Measurements from ENCODE around the gene GHRHR. TPM values are rescaled to one million over a fixed set of nuclear protein-coding genes. Genes with fewer than 3 reads are reported as not detected.

Gene GHRHR
- total and polyA plus RNA-seq, 9 of the 15 experiments (the other 6 are each of a cell fraction or from before 2014, with no cell fraction given): not detected

DNA sequence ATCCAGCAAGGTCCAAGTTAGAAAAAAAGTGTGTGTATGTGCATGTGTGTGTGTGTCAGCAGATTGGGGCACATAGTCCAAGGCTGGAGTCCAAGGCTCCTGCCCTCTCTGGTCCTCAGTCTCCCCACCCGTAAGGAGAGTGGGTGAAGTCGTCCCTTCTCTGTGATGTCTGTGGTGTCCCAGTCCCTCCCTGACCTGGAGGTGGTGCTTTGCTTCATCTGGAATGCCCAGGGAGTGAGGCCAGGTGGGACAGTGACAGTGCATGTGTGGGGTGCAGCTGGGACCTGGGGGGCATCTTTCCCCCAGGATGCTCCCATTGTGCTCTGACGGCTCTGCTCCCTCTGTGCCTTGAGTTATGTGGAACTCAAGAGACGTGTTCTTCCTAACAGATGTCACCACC lies 34.1 kb upstream of the GHRHR start:
- no peak overlapping the region for H2AFZ ChIP-seq (ENCODE audit: low read depth, low read length)
- CTCF ChIA-PET (ENCODE audit: low intra/inter-chr PET ratio): interaction anchor here (0.6 kb wide), 1 partner anchor 9 kb away, joined by 5 read pairs; no protein-coding TSS in a partner anchor
- H3K27me3 ChIP-seq (ENCODE audit: control insufficient read depth in 2 of 2, insufficient read depth in 2 of 2, low read length in 2 of 2): no peaks in the 10 kb centered on the region
- in situ Hi-C loops (cut with MboI): no loop called here
- no peak overlapping the region for H3K4me2 ChIP-seq (ENCODE audit: insufficient read depth, low read length)
- WGBS (ENCODE audit: insufficient coverage, low coverage, missing lambda C conversion rate): 36% methylated on average over 4 of the region's 4 CpGs
- POLR2A ChIA-PET: interaction anchor here (1.5 kb wide), 1 partner anchor 9 kb away, joined by 5 read pairs; no protein-coding TSS in a partner anchor
- H3K4me3 ChIP-seq: no peak overlapping the region
- no peak overlapping the region for H3K27ac ChIP-seq (ENCODE audit: extremely low read depth, low read depth, low read length)
- BruUV-seq (replicated peaks): no TSS peak
- ATAC-seq (no peak), FAIRE-seq (no peak), DNase-seq (ENCODE audit: extremely low read depth in 1 of 4, low spot score in 3 of 4) (peak in 2 of 4 experiments; percentile 2 to 6)
- TF ChIP-seq FOXP1 (CRISPR knock-in tag; IDR thresholded peaks at IDR 0.05): no peak
- TF ChIP-seq RBBP5 (IDR thresholded peaks at IDR 0.05; ENCODE audit: borderline replicate concordance, insufficient read depth, low read length, poor library complexity, severe bottlenecking): no peak
- no peak for TF ChIP-seq COPS2 (conservative IDR thresholded peaks at IDR 0.05)
- no peaks in the 10 kb centered on the region for H3K9me3 ChIP-seq (replicated peaks; ENCODE audit: control insufficient read depth, insufficient read depth, low read depth, low read length)
- H4K20me1 ChIP-seq (replicated peaks; ENCODE audit: control insufficient read depth, insufficient read depth, low read length): no peaks in the 10 kb centered on the region
- intact Hi-C loops (cut with micrococcal nuclease): no loop called here
- no peaks in the 10 kb centered on the region for H3K79me2 ChIP-seq (ENCODE audit: control insufficient read depth, insufficient read depth, low read length)
- H3K9ac ChIP-seq (ENCODE audit: insufficient read depth in 1 of 2, low read depth in 2 of 2, low read length in 2 of 2): 0 out of 4 replicates have a peak overlapping the region, but pooled peaks of 1 of the 2 experiments have one; percentile 4
- peaks cover 5 to 25% of the 10 kb centered on the region in 2 experiments; a peak in 4 of 5 replicates for H3K4me1 ChIP-seq (replicated peaks in 1 of 2; ENCODE audit: control insufficient read depth in 2 of 2, insufficient read depth in 2 of 2, low read length in 2 of 2)
- H3K9me1 ChIP-seq (ENCODE audit: control insufficient read depth, insufficient read depth, low read length): peaks cover 4% of the 10 kb centered on the region
- H3K36me3 ChIP-seq (ENCODE audit: control insufficient read depth, insufficient read depth, low read length): no peaks in the 10 kb centered on the region

GRCh38 chr7:30930621-30931020 lies 33.1 kb upstream of the GHRHR start:
- WGBS (ENCODE audit: insufficient coverage, low coverage, missing lambda C conversion rate): 33% methylated on average over 8 of the region's 8 CpGs
- DNase-seq (ENCODE audit: extremely low read depth in 1 of 4, low spot score in 3 of 4) (peak in 2 of 4 experiments; percentile 4), FAIRE-seq (no peak), ATAC-seq (no peak)
- Histone ChIP-seq H2AFZ (ENCODE audit: low read depth, low read length) (no peak overlapping the region), H3K9me1 (ENCODE audit: control insufficient read depth, insufficient read depth, low read length) (peaks cover 4% of the 10 kb centered on the region), H3K4me3 (no peak overlapping the region), H4K20me1 (replicated peaks; ENCODE audit: control insufficient read depth, insufficient read depth, low read length) (no peaks in the 10 kb centered on the region), H3K4me1 (replicated peaks in 1 of 2; ENCODE audit: control insufficient read depth in 2 of 2, insufficient read depth in 2 of 2, low read length in 2 of 2) (peaks cover 5 to 29% of the 10 kb centered on the region in 2 experiments; a peak in 4 of 5 replicates), H3K79me2 (ENCODE audit: control insufficient read depth, insufficient read depth, low read length) (no peaks in the 10 kb centered on the region), H3K27ac (ENCODE audit: extremely low read depth, low read depth, low read length) (no peak overlapping the region), H3K4me2 (ENCODE audit: insufficient read depth, low read length) (no peak overlapping the region), H3K9me3 (replicated peaks; ENCODE audit: control insufficient read depth, insufficient read depth, low read depth, low read length) (no peaks in the 10 kb centered on the region), H3K36me3 (ENCODE audit: control insufficient read depth, insufficient read depth, low read length) (no peaks in the 10 kb centered on the region), H3K27me3 (ENCODE audit: control insufficient read depth in 2 of 2, insufficient read depth in 2 of 2, low read length in 2 of 2) (no peaks in the 10 kb centered on the region), H3K9ac (ENCODE audit: insufficient read depth in 1 of 2, low read depth in 2 of 2, low read length in 2 of 2) (no peak overlapping the region)
- ChIA-PET CTCF (ENCODE audit: low intra/inter-chr PET ratio) (interaction anchor here (0.6 kb wide), 1 partner anchor 114 kb away, joined by 3 read pairs; no protein-coding TSS in a partner anchor), POLR2A (interaction anchor here (0.7 to 1.5 kb wide), 2 partner anchors 8 to 215 kb away, joined by 3 to 5 read pairs; no protein-coding TSS in a partner anchor)
- in situ Hi-C loops (cut with MboI) (no loop called here), intact Hi-C loops (cut with micrococcal nuclease) (no loop called here)
- no TSS peak for BruUV-seq (replicated peaks)
- TF ChIP-seq FUS (optimal IDR thresholded peaks at IDR 0.05; ENCODE audit: low read depth, low read length) (no peak), ARID3A (IDR thresholded peaks at IDR 0.05; ENCODE audit: borderline replicate concordance, low read depth, low read length) (no peak), ILF3 (IDR thresholded peaks at IDR 0.05; ENCODE audit: borderline replicate concordance) (no peak), ZNF583 (CRISPR knock-in tag; IDR thresholded peaks at IDR 0.05) (no peak), SREBF1 (IDR thresholded peaks at IDR 0.05; ENCODE audit: borderline replicate concordance, low read depth, low read length) (no peak), CHD1 (IDR thresholded peaks at IDR 0.05; ENCODE audit: low read length) (no peak), KAT2B (IDR thresholded peaks at IDR 0.05; ENCODE audit: low read depth, low read length) (no peak), TRIM28 (IDR thresholded peaks at IDR 0.05) (no peak), POLR2AphosphoS2 (IDR thresholded peaks at IDR 0.05; ENCODE audit: low read length) (no peak), RAD21 (CRISPR knock-in tag; conservative IDR thresholded peaks at IDR 0.05 in 1 of 2, IDR thresholded peaks at IDR 0.05 in 1 of 2) (no peak)

Measured in K562 (cell line).